ENCODE data around the gene PRSS36. TPM values are rescaled to one million over a fixed set of nuclear protein-coding genes. Genes with fewer than 3 reads are reported as not detected.
"Not testable (repeated sequence)": the region's sequence is repeated elsewhere in the genome, so short reads cannot be mapped to it uniquely, and the experiment has no call there.

The PRSS36 gene
- total RNA-seq, 1 donor: 1.2 TPM

DNA sequence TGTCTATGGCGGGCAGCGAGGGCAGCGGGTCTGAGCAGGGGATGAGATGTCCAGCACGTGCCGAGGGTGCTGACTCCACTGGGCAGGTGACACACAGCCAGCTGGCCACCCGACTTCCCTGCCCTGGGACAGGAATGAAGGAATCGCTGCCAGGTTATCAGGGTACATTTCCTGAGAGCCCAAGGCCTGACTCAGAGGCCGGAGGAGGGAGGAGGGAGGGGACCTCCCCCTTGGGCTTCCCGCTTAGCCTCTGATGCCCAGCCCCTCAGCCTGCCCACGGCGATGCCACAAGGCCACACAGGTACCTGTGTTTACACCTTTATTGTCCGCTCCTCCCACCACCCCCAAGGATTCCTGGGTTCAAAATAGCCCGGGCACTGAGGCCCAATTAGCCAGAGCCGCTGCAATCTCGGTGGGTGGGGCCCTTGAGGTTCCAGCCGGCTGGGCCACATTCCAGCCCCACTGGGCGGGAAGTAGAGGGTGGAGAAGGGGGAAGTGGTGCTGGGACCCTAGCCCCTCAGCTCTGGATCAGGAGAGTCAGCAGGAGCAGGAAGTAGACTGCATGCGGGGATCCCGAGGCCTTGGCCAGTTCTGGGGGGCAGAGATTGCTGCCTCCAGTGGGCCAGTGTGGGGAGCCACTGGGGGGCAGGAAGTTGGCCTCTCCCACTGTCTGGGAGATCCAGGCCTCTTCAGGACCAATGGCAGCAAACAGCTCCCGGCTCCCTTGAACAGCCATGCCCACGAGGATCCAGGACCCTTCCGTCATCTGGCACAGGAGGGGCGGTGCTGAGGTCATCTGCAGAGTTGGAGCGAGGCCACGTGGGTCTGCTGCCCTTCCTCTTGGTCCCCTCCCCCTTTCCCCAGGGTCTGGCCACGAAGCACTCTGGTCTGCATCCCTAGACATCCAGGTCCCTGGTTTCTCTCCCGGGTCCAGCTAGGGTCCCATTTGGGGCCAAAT lies 11.0 kb downstream of the PRSS36 start:
- H3K4me3 ChIP-seq (ENCODE audit: low read length): no peak overlapping the region
- no peaks in the 10 kb centered on the region for H3K9me3 ChIP-seq (ENCODE audit: low read depth, low read length)
- peaks cover 40% of the 10 kb centered on the region for H3K4me1 ChIP-seq (ENCODE audit: insufficient read depth, low read length)
- no peaks in the 10 kb centered on the region for H3K27me3 ChIP-seq (ENCODE audit: insufficient read depth, low read length)

- H3K9me3 ChIP-seq (ENCODE audit: low read depth, low read length); H3K27me3 ChIP-seq (ENCODE audit: insufficient read depth, low read length); H3K4me3 ChIP-seq (ENCODE audit: low read length): not testable (repeated sequence)
- peaks cover 33% of the 10 kb centered on the region for H3K4me1 ChIP-seq (ENCODE audit: insufficient read depth, low read length)
Observed at GRCh38 chr16:31136822-31137499, 12.9 kb downstream of the PRSS36 start.

DNA sequence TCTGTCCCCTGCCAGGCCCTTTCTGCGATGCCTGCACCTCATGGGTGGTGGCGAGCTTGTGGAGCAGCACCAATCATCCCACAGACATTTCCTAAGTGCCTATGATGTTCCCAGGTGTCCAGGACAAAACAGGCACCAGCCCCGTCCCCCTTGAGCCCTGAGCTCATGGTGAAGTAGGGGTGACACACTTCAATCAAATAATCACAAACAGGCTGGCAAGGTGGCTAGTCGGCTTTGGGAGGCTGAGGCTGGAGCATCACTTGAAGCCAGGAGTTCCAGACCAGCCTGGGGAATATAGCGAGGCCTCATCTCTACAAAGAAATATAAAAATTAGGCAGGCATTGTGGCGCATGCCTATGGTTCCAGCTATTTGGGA lies 13.6 kb downstream of the PRSS36 start:
- no peak overlapping the region for H3K4me3 ChIP-seq (ENCODE audit: low read length)
- no peaks in the 10 kb centered on the region for H3K27me3 ChIP-seq (ENCODE audit: insufficient read depth, low read length)
- H3K9me3 ChIP-seq (ENCODE audit: low read depth, low read length): no peaks in the 10 kb centered on the region
- H3K4me1 ChIP-seq (ENCODE audit: insufficient read depth, low read length): peaks cover 26% of the 10 kb centered on the region

- Histone ChIP-seq H3K27me3 (ENCODE audit: insufficient read depth, low read length) (no peaks in the 10 kb centered on the region), H3K9me3 (ENCODE audit: low read depth, low read length) (no peaks in the 10 kb centered on the region), H3K4me3 (ENCODE audit: low read length) (no peak within 1 kb of the TSS), H3K4me1 (ENCODE audit: insufficient read depth, low read length) (peaks cover 20% of the 10 kb centered on the region)
Observed at GRCh38 chr16:31135535-31136286, 14.2 kb downstream of the PRSS36 start, which contains the start of gene PRSS8. Gene PRSS8 (minus strand): TSS chr16:31135727. CDS start chr16:31135498, 229 bp downstream.

DNA sequence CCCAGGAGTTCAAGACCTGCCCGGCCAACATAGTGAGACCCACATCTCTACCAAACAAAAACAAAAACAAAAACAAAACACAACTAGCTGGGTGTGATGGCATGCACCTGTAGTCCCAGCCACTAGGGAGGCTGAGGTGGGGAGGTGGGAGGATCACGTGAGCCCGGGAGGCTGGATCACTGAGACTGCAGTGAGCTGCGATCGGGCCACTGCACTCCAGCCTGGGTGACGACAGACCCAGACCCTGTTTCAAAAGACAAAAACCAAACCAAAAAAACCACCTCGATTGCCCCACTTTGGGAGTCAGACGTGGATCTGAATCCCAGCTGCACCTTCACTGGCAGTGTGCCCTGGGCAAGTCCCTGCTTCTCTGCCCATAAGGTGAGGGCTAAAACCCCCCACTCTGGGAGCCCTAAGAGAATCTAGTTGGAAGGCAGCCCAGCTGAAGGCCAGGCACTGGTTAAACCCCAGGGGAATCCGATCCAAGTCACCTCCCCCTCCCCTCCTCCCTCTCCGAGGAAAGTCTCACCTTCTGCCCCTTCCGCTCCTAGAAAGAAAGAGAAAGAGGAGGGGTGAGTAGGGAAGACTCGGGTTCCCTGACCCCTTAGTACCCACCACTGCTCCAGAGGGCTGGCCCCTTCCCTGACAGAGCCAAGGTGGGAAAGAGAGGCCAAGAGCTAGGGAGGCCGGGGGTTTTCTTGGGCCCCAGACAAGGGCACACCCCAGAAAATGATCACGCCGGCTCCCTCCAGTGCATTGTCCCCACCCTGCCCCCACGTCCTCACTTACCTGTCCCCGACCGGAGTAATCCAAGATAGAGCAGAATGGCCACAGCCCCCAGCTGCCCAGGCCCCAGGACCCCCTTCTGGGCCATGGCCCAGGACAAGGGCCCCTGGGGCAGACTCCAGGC lies 15.0 kb downstream of the PRSS36 start:
- no peak overlapping the region for H3K4me3 ChIP-seq (ENCODE audit: low read length)
- H3K27me3 ChIP-seq (ENCODE audit: insufficient read depth, low read length): no peaks in the 10 kb centered on the region
- H3K9me3 ChIP-seq (ENCODE audit: low read depth, low read length): no peaks in the 10 kb centered on the region
- H3K4me1 ChIP-seq (ENCODE audit: insufficient read depth, low read length): peaks cover 27% of the 10 kb centered on the region

DNA sequence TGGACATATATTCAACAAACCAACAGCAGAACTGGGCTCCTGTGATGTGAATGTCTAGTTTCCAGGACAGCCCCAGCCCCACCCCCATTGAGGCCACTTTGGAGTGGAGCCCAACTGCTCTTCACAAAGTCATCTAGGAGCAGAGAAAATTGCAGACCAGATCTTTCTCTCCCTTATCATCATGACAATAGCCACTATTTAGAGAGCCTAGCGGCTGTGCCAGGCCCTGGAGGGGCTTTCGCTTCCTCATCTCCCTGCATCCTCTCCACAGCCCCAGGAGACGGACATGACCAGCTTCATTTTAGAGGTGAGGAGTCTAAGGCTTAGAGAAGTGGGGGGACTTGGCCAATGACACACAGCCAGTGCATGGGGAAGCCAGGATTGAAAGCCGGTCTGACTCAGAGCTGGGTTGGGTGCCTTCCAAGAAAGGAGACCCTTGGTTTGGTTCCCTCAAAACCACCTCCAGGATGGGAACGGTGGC lies 15.7 kb downstream of the PRSS36 start:
- Histone ChIP-seq H3K4me1 (ENCODE audit: insufficient read depth, low read length) (peaks cover 35% of the 10 kb centered on the region), H3K9me3 (ENCODE audit: low read depth, low read length) (no peaks in the 10 kb centered on the region), H3K4me3 (ENCODE audit: low read length) (no peak overlapping the region), H3K27me3 (ENCODE audit: insufficient read depth, low read length) (no peaks in the 10 kb centered on the region)

- Histone ChIP-seq H3K9me3 (ENCODE audit: low read depth, low read length) (no peaks in the 10 kb centered on the region), H3K4me1 (ENCODE audit: insufficient read depth, low read length) (peaks cover 44% of the 10 kb centered on the region), H3K4me3 (ENCODE audit: low read length) (no peak overlapping the region), H3K27me3 (ENCODE audit: insufficient read depth, low read length) (no peaks in the 10 kb centered on the region)
Observed at GRCh38 chr16:31133046-31133501, 16.8 kb downstream of the PRSS36 start.

DNA sequence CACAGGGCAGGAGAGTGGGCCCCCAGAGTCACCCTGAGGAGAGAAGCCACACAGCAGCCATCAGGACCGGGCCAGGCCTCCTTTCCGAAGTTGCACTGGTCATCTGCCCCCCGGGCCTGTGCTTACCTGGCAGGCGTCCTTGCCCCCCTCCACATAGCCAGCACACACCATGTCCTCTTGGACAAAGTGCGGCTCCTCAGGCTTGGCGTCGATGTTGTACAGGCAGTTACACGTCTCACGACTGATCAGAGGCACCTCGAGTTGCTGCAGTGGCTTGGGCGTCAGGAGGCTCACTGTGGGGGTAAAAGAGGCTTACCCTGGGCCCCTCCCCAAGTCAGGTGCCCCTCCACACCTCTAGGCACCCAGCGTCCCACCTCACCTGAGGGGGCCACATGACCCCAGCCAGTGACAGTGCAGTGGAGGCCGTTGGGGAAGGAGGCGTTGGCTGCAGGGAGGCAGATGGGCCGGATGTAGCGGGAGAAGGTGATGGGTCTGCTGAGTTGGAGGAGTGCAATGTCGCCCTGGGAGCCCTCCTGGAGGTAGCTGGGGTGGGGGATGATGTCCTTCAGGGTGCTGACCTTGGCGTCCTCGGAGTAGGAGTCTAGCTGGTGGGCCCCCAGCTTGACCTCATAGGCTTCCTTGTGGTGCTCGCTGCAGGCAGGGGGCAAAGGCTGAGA lies 17.4 kb downstream of the PRSS36 start:
- Histone ChIP-seq H3K27me3 (ENCODE audit: insufficient read depth, low read length) (no peaks in the 10 kb centered on the region), H3K4me1 (ENCODE audit: insufficient read depth, low read length) (peaks cover 50% of the 10 kb centered on the region), H3K9me3 (ENCODE audit: low read depth, low read length) (no peaks in the 10 kb centered on the region), H3K4me3 (ENCODE audit: low read length) (no peak overlapping the region)

DNA sequence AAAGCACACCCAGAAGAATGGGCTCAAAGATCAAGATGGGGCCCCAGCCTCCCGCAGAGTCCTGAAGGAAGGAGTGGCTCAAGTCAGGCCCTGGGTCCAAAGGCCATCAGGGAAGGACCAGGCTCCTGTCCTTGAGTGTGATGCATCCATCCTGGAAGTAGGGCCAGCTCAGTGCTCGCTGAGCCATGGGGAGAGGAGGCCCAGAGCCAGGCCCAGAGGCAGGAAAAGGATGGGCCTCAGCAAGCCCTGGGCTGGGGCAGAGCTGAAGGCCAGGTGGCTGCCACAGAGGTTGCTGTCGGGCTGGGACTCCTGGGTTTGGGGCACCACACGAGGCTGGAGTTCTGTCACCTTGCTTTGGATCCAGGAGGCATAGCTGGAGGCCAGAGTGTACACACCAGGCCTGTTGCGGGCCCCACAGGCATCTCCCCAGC lies 18.0 kb downstream of the PRSS36 start:
- H3K4me1 ChIP-seq (ENCODE audit: insufficient read depth, low read length): peaks cover 56% of the 10 kb centered on the region
- no peaks in the 10 kb centered on the region for H3K9me3 ChIP-seq (ENCODE audit: low read depth, low read length)
- H3K4me3 ChIP-seq (ENCODE audit: low read length): no peak overlapping the region
- no peaks in the 10 kb centered on the region for H3K27me3 ChIP-seq (ENCODE audit: insufficient read depth, low read length)

DNA sequence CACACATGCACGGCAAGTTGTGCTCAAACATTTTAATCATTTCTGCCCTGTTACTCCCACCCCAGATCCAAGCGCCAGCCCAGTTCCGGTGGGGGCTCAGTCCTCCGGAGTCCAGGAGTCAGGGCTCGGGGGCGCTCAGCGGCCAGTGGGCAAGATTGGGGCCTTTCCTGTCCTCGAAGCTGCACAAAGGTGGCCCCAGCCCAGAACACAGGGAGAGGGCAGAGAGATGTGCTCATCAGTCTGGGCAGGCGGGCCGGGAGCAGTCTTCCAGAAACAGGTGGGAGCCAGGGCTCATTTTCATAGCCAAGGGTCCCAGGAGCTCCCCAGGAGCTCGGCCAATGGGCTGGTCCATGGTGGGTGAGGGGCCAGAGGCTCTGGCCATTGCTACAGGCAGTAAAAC lies 18.4 kb downstream of the PRSS36 start:
- H3K9me3 ChIP-seq (ENCODE audit: low read depth, low read length): no peaks in the 10 kb centered on the region
- H3K4me3 ChIP-seq (ENCODE audit: low read length): no peak overlapping the region
- H3K27me3 ChIP-seq (ENCODE audit: insufficient read depth, low read length): no peaks in the 10 kb centered on the region
- H3K4me1 ChIP-seq (ENCODE audit: insufficient read depth, low read length): peaks cover 60% of the 10 kb centered on the region

DNA sequence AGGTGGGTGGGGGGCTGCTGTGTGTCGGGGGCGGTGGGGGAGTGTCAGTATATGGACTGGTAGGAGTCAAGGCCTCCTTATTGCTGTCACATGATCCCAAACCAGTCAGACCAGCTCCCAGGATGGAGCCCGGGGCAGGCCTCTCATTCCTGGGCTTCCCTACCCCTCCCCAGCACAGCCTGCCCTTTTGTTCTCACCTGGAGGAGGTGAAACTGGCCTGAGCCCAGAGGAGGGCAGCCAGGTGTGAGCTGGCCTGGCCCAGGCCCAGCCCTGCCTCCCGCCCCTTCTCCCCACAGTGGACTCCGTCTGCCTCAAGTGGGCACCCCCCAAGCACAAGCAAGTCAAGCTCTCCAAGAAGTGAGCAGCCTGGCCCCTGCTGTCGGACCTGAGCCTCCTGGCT lies 19.0 kb downstream of the PRSS36 start:
- no peaks in the 10 kb centered on the region for H3K9me3 ChIP-seq (ENCODE audit: low read depth, low read length)
- no peak overlapping the region for H3K4me3 ChIP-seq (ENCODE audit: low read length)
- no peaks in the 10 kb centered on the region for H3K27me3 ChIP-seq (ENCODE audit: insufficient read depth, low read length)
- H3K4me1 ChIP-seq (ENCODE audit: insufficient read depth, low read length): peaks cover 63% of the 10 kb centered on the region

DNA sequence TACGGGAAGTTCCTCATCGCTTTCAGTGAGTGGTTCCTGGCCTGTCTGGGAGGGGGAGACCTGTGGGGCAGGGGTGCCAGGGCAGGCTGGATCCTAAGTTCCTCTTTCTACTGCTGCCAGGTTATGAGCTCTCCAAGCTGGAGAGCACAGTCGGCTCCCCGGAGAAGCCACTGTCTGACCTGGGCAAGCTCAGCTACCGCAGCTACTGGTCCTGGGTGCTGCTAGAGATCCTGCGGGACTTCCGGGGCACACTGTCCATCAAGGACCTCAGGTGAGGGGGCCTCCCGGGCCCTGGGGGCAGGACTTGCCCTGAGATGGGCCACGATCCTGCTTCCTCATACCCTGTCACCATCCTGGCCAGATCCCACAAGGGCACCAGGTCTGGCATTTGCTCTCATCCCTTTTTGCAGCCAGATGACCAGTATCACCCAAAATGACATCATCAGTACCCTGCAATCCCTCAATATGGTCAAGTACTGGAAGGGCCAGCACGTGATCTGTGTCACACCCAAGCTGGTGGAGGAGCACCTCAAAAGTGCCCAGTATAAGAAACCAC lies 19.5 kb downstream of the PRSS36 start:
- Histone ChIP-seq H3K27me3 (ENCODE audit: insufficient read depth, low read length) (no peaks in the 10 kb centered on the region), H3K4me1 (ENCODE audit: insufficient read depth, low read length) (peaks cover 63% of the 10 kb centered on the region), H3K4me3 (ENCODE audit: low read length) (no peak overlapping the region), H3K9me3 (ENCODE audit: low read depth, low read length) (no peaks in the 10 kb centered on the region)

DNA sequence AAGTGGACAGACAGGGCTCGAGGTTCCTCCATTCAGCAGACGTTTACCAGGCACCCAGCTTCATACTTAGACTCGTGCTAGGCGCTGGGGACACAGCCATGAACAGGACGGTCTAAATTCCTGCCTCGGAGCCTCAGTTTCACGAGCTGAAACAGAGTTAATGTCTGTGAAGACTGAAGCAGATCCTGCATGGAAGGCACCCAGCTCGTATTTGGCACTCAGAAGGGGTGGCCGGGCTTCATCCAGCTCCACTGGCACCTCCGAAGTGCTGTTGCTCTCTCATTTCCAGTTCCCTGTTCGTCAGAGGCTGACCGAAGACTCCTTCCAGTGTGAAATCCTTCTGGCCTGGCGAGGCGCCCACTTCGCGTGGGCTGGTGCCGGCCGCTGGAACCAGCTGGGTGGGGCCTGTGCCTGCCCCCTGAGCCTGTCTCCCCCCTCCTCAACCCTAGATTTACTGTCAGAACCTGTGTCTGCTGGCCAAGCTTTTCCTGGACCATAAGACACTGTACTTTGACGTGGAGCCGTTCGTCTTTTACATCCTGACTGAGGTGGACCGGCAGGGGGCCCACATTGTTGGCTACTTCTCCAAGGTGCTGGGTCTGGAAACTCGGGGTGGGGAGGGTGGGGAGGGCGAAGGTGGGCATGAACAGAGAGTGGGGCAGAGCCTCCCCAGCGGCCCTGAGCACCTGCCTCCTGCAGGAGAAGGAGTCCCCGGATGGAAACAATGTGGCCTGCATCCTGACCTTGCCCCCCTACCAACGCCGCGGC lies 20.1 kb downstream of the PRSS36 start:
- Histone ChIP-seq H3K4me1 (ENCODE audit: insufficient read depth, low read length) (peaks cover 57% of the 10 kb centered on the region), H3K27me3 (ENCODE audit: insufficient read depth, low read length) (no peaks in the 10 kb centered on the region), H3K4me3 (ENCODE audit: low read length) (no peak overlapping the region), H3K9me3 (ENCODE audit: low read depth, low read length) (no peaks in the 10 kb centered on the region)

All from mononuclear cell (primary cell).